ENCODE data around the gene GP1BB. TPM values are rescaled to one million over a fixed set of nuclear protein-coding genes. Genes with fewer than 3 reads are reported as not detected.

The GP1BB gene
- total RNA-seq, 2 donors from 2014 or later: not detected

GRCh38 chr22:19701420-19702145, 21.8 kb upstream of the GP1BB start:
- no peak overlapping the region for H3K4me3 Mint-ChIP-seq
- peaks cover 11 to 13% of the 10 kb centered on the region in 2 donors for H3K27me3 Mint-ChIP-seq
- H3K36me3 Mint-ChIP-seq: no peaks in the 10 kb centered on the region
- ATAC-seq: no peak
- H3K27ac Mint-ChIP-seq: no peak overlapping the region
- no peaks in the 10 kb centered on the region for H3K9me3 Mint-ChIP-seq
- DNase-seq (ENCODE audit: low spot score): no peak
- H3K4me1 Mint-ChIP-seq (ENCODE audit: low read depth in 2 of 2): no peaks in the 10 kb centered on the region

- Mint-ChIP-seq H3K4me1 (ENCODE audit: low read depth in 2 of 2) (no peaks in the 10 kb centered on the region), H3K4me3 (no peak overlapping the region), H3K9me3 (no peaks in the 10 kb centered on the region), H3K27ac (no peak overlapping the region), H3K27me3 (peaks cover 11 to 13% of the 10 kb centered on the region in 2 donors), H3K36me3 (no peaks in the 10 kb centered on the region)
- ATAC-seq (no peak), DNase-seq (ENCODE audit: low spot score) (no peak)
Observed at GRCh38 chr22:19703869-19704268, 19.5 kb upstream of the GP1BB start.

- Mint-ChIP-seq H3K4me1 (ENCODE audit: low read depth in 2 of 2) (no peaks in the 10 kb centered on the region), H3K27me3 (peaks cover 11 to 13% of the 10 kb centered on the region in 2 donors), H3K36me3 (no peaks in the 10 kb centered on the region), H3K27ac (no peak overlapping the region), H3K9me3 (no peaks in the 10 kb centered on the region), H3K4me3 (no peak overlapping the region)
- no peak for DNase-seq (ENCODE audit: low spot score)
- ATAC-seq: no peak
Observed at GRCh38 chr22:19704355-19705015, 18.9 kb upstream of the GP1BB start.

DNA sequence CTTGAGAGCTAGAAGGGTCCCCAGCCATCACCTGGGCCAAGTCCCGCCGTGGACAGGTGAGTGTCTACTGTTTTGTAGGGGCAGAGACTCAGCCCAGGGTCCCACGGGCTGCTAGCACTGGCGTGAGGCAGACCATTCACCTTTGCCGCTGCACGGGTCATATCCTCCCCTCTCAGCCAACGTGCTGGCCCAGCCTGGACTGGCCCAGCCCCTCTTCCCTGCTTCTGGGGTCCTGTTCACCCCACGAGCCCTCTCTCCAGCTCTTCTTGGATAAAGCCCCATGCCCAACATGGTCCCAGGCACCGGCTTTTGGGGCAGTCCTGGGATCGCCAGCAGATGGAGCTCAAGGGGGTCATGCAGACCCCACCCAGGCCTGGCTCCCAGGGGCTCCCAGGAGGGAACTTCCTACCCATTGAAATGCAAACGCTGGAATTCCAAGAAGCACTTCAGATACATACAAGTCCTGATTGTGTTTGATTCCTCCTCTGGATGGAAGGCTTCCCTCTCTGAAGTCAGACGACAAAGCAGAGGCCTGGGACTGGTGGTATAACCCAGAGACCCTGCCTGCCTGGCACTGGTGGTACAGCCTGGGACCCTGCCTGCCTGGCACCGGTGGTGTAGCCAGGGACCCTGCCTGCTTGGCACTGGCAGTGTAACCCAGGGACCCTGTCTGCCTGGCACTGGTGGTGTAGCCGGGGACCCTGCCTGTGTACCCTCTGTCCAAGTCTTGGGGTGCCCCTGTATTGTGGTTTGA, 18.0 kb upstream of the GP1BB start:
- H3K4me1 Mint-ChIP-seq (ENCODE audit: low read depth in 2 of 2): no peaks in the 10 kb centered on the region
- H3K9me3 Mint-ChIP-seq: no peaks in the 10 kb centered on the region
- H3K4me3 Mint-ChIP-seq: no peak overlapping the region
- ATAC-seq (peak in 1 of 2 donors; percentile 24), DNase-seq (ENCODE audit: low spot score) (no peak)
- no peaks in the 10 kb centered on the region for H3K36me3 Mint-ChIP-seq
- no peak overlapping the region for H3K27ac Mint-ChIP-seq
- H3K27me3 Mint-ChIP-seq: peaks cover 7 to 8% of the 10 kb centered on the region in 2 donors

DNA sequence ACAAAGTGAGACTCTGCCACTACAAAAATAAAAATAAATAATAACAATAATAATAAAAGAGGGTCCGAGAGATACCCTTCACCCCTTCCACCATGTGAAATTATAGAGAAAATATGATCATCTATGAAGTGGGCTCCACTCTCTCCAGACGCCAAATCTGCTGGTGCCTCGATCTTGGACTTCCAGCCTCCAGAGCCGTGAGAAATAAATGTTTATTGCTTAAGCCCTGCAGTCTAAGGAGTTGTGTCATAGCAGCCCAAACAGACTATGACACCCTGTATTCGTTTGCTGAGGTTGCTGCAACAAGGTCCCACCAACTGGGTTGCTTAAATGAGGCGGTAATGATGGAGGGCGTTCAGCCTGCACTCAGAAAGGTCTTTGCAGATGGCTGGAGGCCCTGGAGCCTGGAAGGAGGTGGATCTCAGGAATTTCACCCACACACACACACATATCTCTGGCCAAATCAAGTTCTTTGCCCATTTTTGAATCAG, 16.6 kb upstream of the GP1BB start:
- Mint-ChIP-seq H3K4me3 (no peak overlapping the region), H3K27ac (no peak overlapping the region), H3K9me3 (no peaks in the 10 kb centered on the region), H3K4me1 (ENCODE audit: low read depth in 2 of 2) (no peaks in the 10 kb centered on the region), H3K27me3 (peaks cover 0 to 2% of the 10 kb centered on the region in 2 donors), H3K36me3 (no peaks in the 10 kb centered on the region)
- ATAC-seq: no peak
- no peak for DNase-seq (ENCODE audit: low spot score)

DNA sequence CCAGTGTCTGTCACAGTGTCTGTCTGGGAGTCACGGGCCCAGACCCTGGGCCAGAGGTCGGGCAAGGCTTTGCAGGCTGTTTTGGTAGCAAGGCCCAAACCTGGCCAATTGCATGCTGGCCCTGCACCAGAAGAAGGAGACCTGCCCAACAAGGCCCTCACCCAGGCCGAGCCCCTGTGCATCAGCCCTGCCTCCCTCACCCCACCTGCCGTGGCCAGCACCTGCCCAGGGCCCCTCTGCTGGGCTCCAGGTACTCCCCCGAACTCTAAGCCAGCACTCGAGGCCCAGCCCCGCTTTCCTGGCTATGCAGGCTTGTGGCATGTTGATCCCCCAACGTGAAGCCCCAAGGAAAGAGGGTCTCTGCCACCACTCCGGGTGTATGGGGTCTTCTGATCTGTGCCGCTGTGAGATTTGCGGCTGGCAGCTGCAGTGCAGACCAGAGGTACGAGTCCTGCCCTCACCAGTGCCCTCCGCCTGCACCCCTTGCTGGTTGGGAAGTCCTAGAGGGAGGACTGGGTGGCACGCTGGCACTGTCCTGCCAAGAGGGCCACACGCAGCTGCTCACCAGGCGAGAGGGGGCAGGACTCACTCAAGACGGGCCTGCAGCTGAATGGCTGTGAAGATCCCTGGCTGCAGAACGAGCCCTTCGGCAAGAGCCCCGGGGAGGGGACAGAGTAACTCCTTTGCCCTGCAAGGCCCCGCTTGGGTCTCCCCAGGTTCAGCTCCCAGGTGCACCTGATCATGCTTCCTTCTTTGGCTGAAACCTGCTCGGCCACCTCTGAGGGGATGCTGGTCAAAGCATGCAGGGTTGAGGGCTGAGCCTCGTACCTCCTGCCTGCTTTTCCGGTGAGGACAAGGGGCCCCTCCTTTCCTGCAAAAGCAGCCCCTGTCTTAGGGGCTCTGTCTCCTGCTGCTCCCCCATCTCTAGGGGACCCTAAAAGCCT, 15.7 kb upstream of the GP1BB start:
- no peak for DNase-seq (ENCODE audit: low spot score)
- H3K36me3 Mint-ChIP-seq: no peaks in the 10 kb centered on the region
- no peaks in the 10 kb centered on the region for H3K4me1 Mint-ChIP-seq (ENCODE audit: low read depth in 2 of 2)

DNA sequence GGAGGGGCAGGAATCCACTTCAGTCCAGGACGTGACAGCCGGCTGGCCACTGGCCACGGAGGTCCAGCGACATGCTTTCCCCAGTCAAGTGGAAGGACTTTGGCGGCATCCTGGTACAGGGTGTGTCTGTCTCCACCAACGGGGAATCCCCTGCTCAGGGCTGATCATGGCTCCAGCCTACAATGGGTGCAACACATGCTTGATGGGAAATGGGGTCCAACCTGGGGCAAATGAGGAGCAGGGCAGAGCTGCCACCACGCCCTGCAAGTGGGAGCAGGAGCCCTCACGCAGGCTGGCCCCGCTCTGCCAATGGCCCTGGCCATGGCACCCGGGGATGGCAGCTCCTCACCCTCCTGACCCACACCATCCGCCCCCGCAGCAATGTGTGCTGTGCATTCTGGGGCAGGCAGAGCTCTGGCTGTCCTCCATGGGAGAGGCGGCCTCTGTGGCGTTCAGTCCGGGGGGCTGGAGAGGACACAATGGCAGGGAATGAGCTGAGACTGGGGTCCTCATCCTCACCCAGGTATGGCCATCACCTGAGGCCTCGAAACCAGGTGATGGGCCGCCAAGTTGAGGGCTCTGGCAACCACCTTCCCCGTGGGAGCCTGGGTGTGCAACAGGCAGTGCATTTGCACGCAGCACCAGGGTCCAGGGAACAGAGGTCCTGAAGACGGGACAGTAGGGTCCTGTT, 14.9 kb upstream of the GP1BB start:
- Mint-ChIP-seq H3K36me3 (no peaks in the 10 kb centered on the region), H3K4me3 (no peak overlapping the region), H3K4me1 (ENCODE audit: low read depth in 2 of 2) (no peaks in the 10 kb centered on the region), H3K27ac (no peak overlapping the region), H3K27me3 (peaks cover 7 to 10% of the 10 kb centered on the region in 2 donors), H3K9me3 (no peaks in the 10 kb centered on the region)
- ATAC-seq (peak in 1 of 2 donors; percentile 4), DNase-seq (ENCODE audit: low spot score) (no peak)

More for the DNA sequence above, 15.7 kb upstream of the GP1BB start:
- Mint-ChIP-seq H3K4me3 (no peak overlapping the region), H3K9me3 (no peaks in the 10 kb centered on the region), H3K27me3 (peaks cover 0 to 6% of the 10 kb centered on the region in 2 donors), H3K27ac (no peak overlapping the region)
- ATAC-seq: no peak

DNA sequence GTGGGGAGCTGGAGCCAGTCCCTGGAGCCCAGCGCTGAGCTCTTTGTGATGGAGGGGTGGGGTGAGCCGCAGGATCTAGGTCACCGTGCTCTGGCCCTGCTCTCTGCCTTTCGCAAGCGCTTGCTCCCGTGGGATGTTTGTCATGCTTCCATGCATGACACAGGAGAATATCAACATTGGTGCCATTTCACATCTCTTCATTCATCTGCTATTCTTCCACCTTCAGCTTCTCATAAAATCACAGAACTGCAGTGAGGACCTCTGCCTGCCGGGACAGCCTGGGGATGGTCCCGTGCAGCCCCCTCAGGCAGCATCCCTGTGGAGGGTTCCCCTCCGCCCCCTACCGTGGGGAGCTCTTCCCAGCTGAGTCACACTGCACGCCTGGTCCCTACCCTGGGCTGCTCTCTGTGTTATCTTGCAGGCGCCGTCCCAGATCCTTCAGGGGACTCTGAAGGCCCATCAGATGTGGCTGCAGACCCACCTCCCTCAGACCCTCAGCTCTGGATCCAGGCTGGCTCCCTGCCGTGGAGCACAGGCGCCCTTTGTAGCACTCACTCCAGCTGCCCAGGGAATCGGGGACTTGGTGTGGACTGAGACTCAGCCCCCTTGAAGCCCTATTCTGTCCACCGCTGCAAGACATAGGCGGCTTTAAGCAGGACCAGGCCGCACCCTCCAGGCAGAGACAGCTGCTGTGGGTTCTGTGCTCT, 14.1 kb upstream of the GP1BB start:
- Mint-ChIP-seq H3K4me3 (no peak overlapping the region), H3K27ac (no peak overlapping the region)
- no peak for ATAC-seq

GRCh38 chr22:19710020-19710768, 13.1 kb upstream of the GP1BB start:
- Mint-ChIP-seq H3K27me3 (peaks cover 7 to 12% of the 10 kb centered on the region in 2 donors), H3K4me3 (no peak overlapping the region), H3K9me3 (no peaks in the 10 kb centered on the region), H3K4me1 (ENCODE audit: low read depth in 2 of 2) (peaks cover 0 to 5% of the 10 kb centered on the region in 2 donors), H3K27ac (no peak overlapping the region), H3K36me3 (no peaks in the 10 kb centered on the region)
- DNase-seq (ENCODE audit: low spot score) (no peak), ATAC-seq (no peak)

More for the DNA sequence above, 14.1 kb upstream of the GP1BB start:
- no peaks in the 10 kb centered on the region for H3K36me3 Mint-ChIP-seq
- peaks cover 7 to 12% of the 10 kb centered on the region in 2 donors for H3K27me3 Mint-ChIP-seq
- no peaks in the 10 kb centered on the region for H3K9me3 Mint-ChIP-seq
- H3K4me1 Mint-ChIP-seq (ENCODE audit: low read depth in 2 of 2): peaks cover 0 to 5% of the 10 kb centered on the region in 2 donors
- no peak for DNase-seq (ENCODE audit: low spot score)

DNA sequence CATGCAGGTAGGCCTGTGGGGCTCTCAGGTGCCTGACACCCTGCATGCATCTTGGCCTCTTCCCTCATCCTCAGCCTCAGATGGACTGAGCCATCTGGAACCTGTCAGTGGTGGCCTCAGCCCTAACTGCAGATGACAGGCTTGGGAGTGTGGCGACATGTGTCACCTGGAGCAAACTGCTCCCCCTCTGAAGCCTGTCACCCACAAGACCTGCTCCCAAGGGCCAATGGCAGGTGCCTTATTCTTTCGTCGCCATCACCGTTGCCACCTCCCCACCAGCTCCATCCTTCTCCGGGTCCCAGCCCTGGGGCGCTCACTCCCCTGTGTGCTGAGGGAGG, 12.6 kb upstream of the GP1BB start:
- no peaks in the 10 kb centered on the region for H3K36me3 Mint-ChIP-seq
- no peaks in the 10 kb centered on the region for H3K9me3 Mint-ChIP-seq
- H3K4me3 Mint-ChIP-seq: no peak overlapping the region

DNA sequence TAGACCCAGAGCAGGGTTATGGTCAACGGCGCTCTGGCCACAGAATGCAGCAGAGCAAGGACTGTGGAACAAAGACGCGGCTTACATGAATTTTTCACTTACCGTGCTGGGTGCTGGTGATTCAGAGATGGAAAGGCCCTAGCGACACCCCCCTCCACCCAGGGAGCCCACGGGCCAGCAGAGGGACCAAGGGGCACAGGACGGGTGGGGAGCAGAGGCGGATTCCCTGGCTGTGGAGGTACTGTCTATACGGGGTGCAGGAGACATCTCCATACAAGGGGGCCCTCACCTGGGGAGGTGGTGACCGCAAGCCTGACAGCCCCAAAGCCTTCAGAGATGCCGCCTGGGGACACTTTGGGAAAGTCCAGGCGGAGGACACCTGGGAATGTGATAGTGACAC, 10.1 kb upstream of the GP1BB start:
- Mint-ChIP-seq H3K36me3 (no peaks in the 10 kb centered on the region), H3K4me3 (peak overlapping the region; percentile 45), H3K4me1 (ENCODE audit: low read depth in 2 of 2) (peaks cover 0 to 5% of the 10 kb centered on the region in 2 donors)

More for the DNA sequence above, 12.6 kb upstream of the GP1BB start:
- DNase-seq (ENCODE audit: low spot score) (peak; percentile 39), ATAC-seq (no peak)
- Mint-ChIP-seq H3K27ac (no peak overlapping the region), H3K27me3 (peaks cover 7 to 12% of the 10 kb centered on the region in 2 donors), H3K4me1 (ENCODE audit: low read depth in 2 of 2) (peaks cover 0 to 5% of the 10 kb centered on the region in 2 donors)

More for the DNA sequence above, 10.1 kb upstream of the GP1BB start:
- no peaks in the 10 kb centered on the region for H3K9me3 Mint-ChIP-seq
- peaks cover 7 to 12% of the 10 kb centered on the region in 2 donors for H3K27me3 Mint-ChIP-seq
- no peak for ATAC-seq
- H3K27ac Mint-ChIP-seq: no peak overlapping the region
- peak; percentile 49 for DNase-seq (ENCODE audit: low spot score)
